GM21528 (cell line): ENCODE data around the gene CDH13.

Experiments used
- ATAC-seq: cut with Tn5 transposase; IDR thresholded peaks from one replicate; pipeline ENCODE4 v1.9.1; 2021; ENCODE audit warnings: mild to moderate bottlenecking, moderate library complexity; ENCODE audit not compliant: unreplicated experiment, low FRiP score

The CDH13 gene

GRCh38 chr16:82626791-82627261 is at the start of gene CDH13:
Gene CDH13 (plus strand): TSS chr16:82626969.
- ATAC-seq: no peak

GRCh38 chr16:82580298-82580890 is 46.4 kb upstream of the CDH13 start:
- ATAC-seq: no peak

- ATAC-seq: no peak
These were observed 43.8 kb upstream of the CDH13 start for GRCh38 chr16:82582975-82583374.

- ATAC-seq: no peak
These were observed 43.3 kb upstream of the CDH13 start for GRCh38 chr16:82583422-82583821.

GRCh38 chr16:82584553-82585152 is 42.1 kb upstream of the CDH13 start:
- no peak for ATAC-seq

- no peak for ATAC-seq
These were observed 41.1 kb upstream of the CDH13 start for GRCh38 chr16:82585675-82586074.

- no peak for ATAC-seq
These were observed 40.6 kb upstream of the CDH13 start for GRCh38 chr16:82586130-82586529.

GRCh38 chr16:82587289-82587688 is 39.5 kb upstream of the CDH13 start:
- no peak for ATAC-seq

GRCh38 chr16:82589407-82589806 is 37.4 kb upstream of the CDH13 start:
- ATAC-seq: no peak

- ATAC-seq: no peak
These were observed 32.7 kb upstream of the CDH13 start for GRCh38 chr16:82594114-82594513.

- ATAC-seq: no peak
These were observed 28.0 kb upstream of the CDH13 start for GRCh38 chr16:82598771-82599170.

GRCh38 chr16:82601989-82602640 is 24.7 kb upstream of the CDH13 start:
- ATAC-seq: no peak

- no peak for ATAC-seq
These were observed 22.9 kb upstream of the CDH13 start for GRCh38 chr16:82603784-82604411.

- no peak for ATAC-seq
These were observed 21.7 kb upstream of the CDH13 start for GRCh38 chr16:82605076-82605475.

GRCh38 chr16:82605863-82606620 is 20.7 kb upstream of the CDH13 start:
- ATAC-seq: no peak

GRCh38 chr16:82609140-82609539 is 17.6 kb upstream of the CDH13 start:
- no peak for ATAC-seq

- no peak for ATAC-seq
These were observed 14.5 kb upstream of the CDH13 start for GRCh38 chr16:82612263-82612662.

- ATAC-seq: no peak
These were observed 10.4 kb upstream of the CDH13 start for GRCh38 chr16:82616356-82616755.

GRCh38 chr16:82621781-82622180 is 5.0 kb upstream of the CDH13 start:
- ATAC-seq: no peak

- ATAC-seq: no peak
These were observed 3.5 kb upstream of the CDH13 start for GRCh38 chr16:82623241-82623640.
